ENCODE data around the gene GHRH.

DNA sequence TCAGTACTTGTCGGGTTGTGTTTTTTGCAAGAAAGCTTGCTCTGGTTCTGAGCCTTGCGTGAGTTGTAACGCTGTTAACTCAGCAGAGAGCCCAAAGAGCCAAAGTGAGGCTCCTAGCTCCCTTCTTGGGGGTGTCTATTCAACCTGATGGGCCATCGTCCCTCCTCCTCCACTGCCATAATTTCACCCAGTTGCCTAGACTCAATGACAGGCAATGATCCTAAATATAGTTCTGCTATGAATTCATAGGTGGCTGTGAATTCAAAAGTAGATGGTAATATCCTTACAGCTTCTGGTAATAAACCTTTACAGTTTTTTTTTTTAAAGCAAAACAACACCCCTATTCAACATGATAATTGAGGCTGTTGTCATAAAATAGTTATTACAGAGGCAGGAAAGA, 39.5 kb downstream of the GHRH start:
- no peak for TF ChIP-seq POLR2AphosphoS5 (IDR thresholded peaks at IDR 0.05; ENCODE audit: low read depth, low read length)
- no peak for TF ChIP-seq SIN3A (IDR thresholded peaks at IDR 0.05; ENCODE audit: low read depth)
- TF ChIP-seq TCF7L2 (IDR thresholded peaks at IDR 0.05; ENCODE audit: borderline replicate concordance, extremely low read depth, insufficient read depth, insufficient read length): no peak
- no peak for TF ChIP-seq POLR2A (IDR thresholded peaks at IDR 0.05; ENCODE audit: borderline replicate concordance, extremely low read depth, insufficient read depth, insufficient read length)

Data from HCT116 (cell line).